ENCODE results near the gene FLOT2. TPM values are rescaled to one million over a fixed set of nuclear protein-coding genes. Genes with fewer than 3 reads are reported as not detected.
"Not testable (repeated sequence)": the region's sequence is repeated elsewhere in the genome, so short reads cannot be mapped to it uniquely, and the experiment has no call there.

The FLOT2 gene
- polyA plus RNA-seq, 1 donor = 78.5 TPM

GRCh38 chr17:28846699-28847098, 50.8 kb downstream of the FLOT2 start:
- DNase-seq = not testable (repeated sequence)

GRCh38 chr17:28846231-28846630, 51.3 kb downstream of the FLOT2 start:
- DNase-seq = no peak

- DNase-seq = no peak
These were observed 53.8 kb downstream of the FLOT2 start for GRCh38 chr17:28843816-28844148.

GRCh38 chr17:28842282-28843012, 55.1 kb downstream of the FLOT2 start, which contains the start of gene FAM222B:
Gene FAM222B (minus strand): TSS chr17:28842790. CDS start chr17:28766667, 76,123 bp downstream.
- peak; percentile 85 for DNase-seq

- DNase-seq = peak; percentile 6
These were observed 55.6 kb downstream of the FLOT2 start for GRCh38 chr17:28841901-28842281.

GRCh38 chr17:28839221-28839620, 58.3 kb downstream of the FLOT2 start:
- no peak for DNase-seq

GRCh38 chr17:28836541-28836940, 61.0 kb downstream of the FLOT2 start:
- not testable (repeated sequence) for DNase-seq

GRCh38 chr17:28834420-28834819, 63.1 kb downstream of the FLOT2 start:
- DNase-seq = no peak

Other genes with a start within 250 kb of the FLOT2 start
- 76.6 TPM for gene SDF2, start 235.8 kb downstream of the FLOT2 start, polyA plus RNA-seq (ENCODE audit: insufficient read length)
- gene SUPT6H, start 235.5 kb downstream of the FLOT2 start, polyA plus RNA-seq (ENCODE audit: insufficient read length) = 80.6 TPM
- 10.4 TPM for gene PROCA1, start 185.8 kb downstream of the FLOT2 start, polyA plus RNA-seq (ENCODE audit: insufficient read length)
- 181 TPM for gene RAB34, start 179.9 kb downstream of the FLOT2 start, polyA plus RNA-seq (ENCODE audit: insufficient read length)
- gene RPL23A, start 177.7 kb downstream of the FLOT2 start, polyA plus RNA-seq (ENCODE audit: insufficient read length) = 871 TPM
- 13.6 TPM for gene TLCD1, start 171.5 kb downstream of the FLOT2 start, polyA plus RNA-seq (ENCODE audit: insufficient read length)
- gene NEK8, start 168.9 kb downstream of the FLOT2 start, polyA plus RNA-seq (ENCODE audit: insufficient read length) = 11.2 TPM
- 108 TPM for gene TRAF4, start 153.7 kb downstream of the FLOT2 start, polyA plus RNA-seq (ENCODE audit: insufficient read length)
- 20.6 TPM for gene FAM222B, start 54.9 kb downstream of the FLOT2 start, polyA plus RNA-seq (ENCODE audit: insufficient read length)
- gene ERAL1, start 42.7 kb downstream of the FLOT2 start, polyA plus RNA-seq (ENCODE audit: insufficient read length) = 77.1 TPM
- gene DHRS13, start 5.3 kb upstream of the FLOT2 start, polyA plus RNA-seq (ENCODE audit: insufficient read length) = 12.7 TPM
- 57.6 TPM for gene PHF12, start 53.8 kb upstream of the FLOT2 start, polyA plus RNA-seq (ENCODE audit: insufficient read length)
- gene SEZ6, start 108.3 kb upstream of the FLOT2 start, polyA plus RNA-seq (ENCODE audit: insufficient read length) = 0.63 TPM
- gene PIPOX, start 145.4 kb upstream of the FLOT2 start, polyA plus RNA-seq (ENCODE audit: insufficient read length) = 8.8 TPM

Measured in left kidney (tissue), 2 donors.